ENCODE measurements around the gene POLE3. TPM values are rescaled to one million over a fixed set of nuclear protein-coding genes. Genes with fewer than 3 reads are reported as not detected.

Gene POLE3
- polyA plus RNA-seq, 1 experiment, result 45.3 TPM

GRCh38 chr9:113431191-113431590 lies 20.7 kb upstream of the POLE3 start:
- no peak overlapping the region for H3K27ac ChIP-seq (ENCODE audit: low read depth, low read length)
- ChIA-PET POLR2A (no interaction called here), CTCF (interaction anchor here (1.0 kb wide), 1 partner anchor 27 kb away, joined by 3 read pairs; no protein-coding TSS in a partner anchor)
- H3K9me3 ChIP-seq (ENCODE audit: control insufficient read depth, insufficient read depth, low read length), result no peaks in the 10 kb centered on the region
- H3K4me3 ChIP-seq (ENCODE audit: low read depth, low read length), result no peak overlapping the region
- no peak for TF ChIP-seq CTCF (IDR thresholded peaks at IDR 0.05; ENCODE audit: low read depth, low read length)
- DNase-seq (ENCODE audit: low read depth, low spot score), result no peak
- peaks cover 13% of the 10 kb centered on the region for H3K27me3 ChIP-seq (ENCODE audit: control insufficient read depth, insufficient read depth, low read length)

- H3K9me3 ChIP-seq (ENCODE audit: control insufficient read depth, insufficient read depth, low read length), result no peaks in the 10 kb centered on the region
- H3K27me3 ChIP-seq (ENCODE audit: control insufficient read depth, insufficient read depth, low read length), result peaks cover 35% of the 10 kb centered on the region
- ChIA-PET CTCF (interaction anchor here (1.3 kb wide), 1 partner anchor 230 kb away, joined by 9 read pairs; no protein-coding TSS in a partner anchor), POLR2A (interaction anchor here (0.9 kb wide), 1 partner anchor 18 kb away, joined by 4 read pairs; the partner anchor contains the start of genes C9orf43 and POLE3)
- no peak for DNase-seq (ENCODE audit: low read depth, low spot score)
- H3K4me3 ChIP-seq (ENCODE audit: low read depth, low read length), result no peak overlapping the region
- no peak overlapping the region for H3K27ac ChIP-seq (ENCODE audit: low read depth, low read length)
- TF ChIP-seq CTCF (IDR thresholded peaks at IDR 0.05; ENCODE audit: low read depth, low read length), result no peak
Measured at GRCh38 chr9:113428062-113428615, 17.7 kb upstream of the POLE3 start.

- POLR2A ChIA-PET, result interaction anchor here (0.9 kb wide), 1 partner anchor 17 kb away, joined by 4 read pairs; the partner anchor contains the start of genes C9orf43 and POLE3
- CTCF ChIA-PET, result interaction anchor here (1.3 to 1.7 kb wide), 2 partner anchors 228 to 230 kb away, joined by 4 to 9 read pairs; no protein-coding TSS in a partner anchor
- H3K4me3 ChIP-seq (ENCODE audit: low read depth, low read length), result no peak overlapping the region
- TF ChIP-seq CTCF (IDR thresholded peaks at IDR 0.05; ENCODE audit: low read depth, low read length), result no peak
- H3K27me3 ChIP-seq (ENCODE audit: control insufficient read depth, insufficient read depth, low read length), result peaks cover 39% of the 10 kb centered on the region
- H3K9me3 ChIP-seq (ENCODE audit: control insufficient read depth, insufficient read depth, low read length), result no peaks in the 10 kb centered on the region
- no peak for DNase-seq (ENCODE audit: low read depth, low spot score)
- H3K27ac ChIP-seq (ENCODE audit: low read depth, low read length), result no peak overlapping the region
Measured at GRCh38 chr9:113427629-113428028, 17.2 kb upstream of the POLE3 start.

- Histone ChIP-seq H3K4me3 (ENCODE audit: low read depth, low read length) (no peak overlapping the region), H3K27me3 (ENCODE audit: control insufficient read depth, insufficient read depth, low read length) (peaks cover 43% of the 10 kb centered on the region), H3K27ac (ENCODE audit: low read depth, low read length) (no peak overlapping the region), H3K9me3 (ENCODE audit: control insufficient read depth, insufficient read depth, low read length) (no peaks in the 10 kb centered on the region)
- no peak for TF ChIP-seq CTCF (IDR thresholded peaks at IDR 0.05; ENCODE audit: low read depth, low read length)
- DNase-seq (ENCODE audit: low read depth, low spot score), result no peak
- CTCF ChIA-PET, result interaction anchor here (1.0 to 1.7 kb wide), 3 partner anchors 165 to 231 kb away, joined by 3 to 9 read pairs (median 4); no protein-coding TSS in a partner anchor
- POLR2A ChIA-PET, result no interaction called here
Measured at GRCh38 chr9:113426701-113427100, 16.2 kb upstream of the POLE3 start.

GRCh38 chr9:113425072-113425471 lies 14.6 kb upstream of the POLE3 start:
- Histone ChIP-seq H3K4me3 (ENCODE audit: low read depth, low read length) (no peak overlapping the region), H3K9me3 (ENCODE audit: control insufficient read depth, insufficient read depth, low read length) (no peaks in the 10 kb centered on the region), H3K27ac (ENCODE audit: low read depth, low read length) (no peak overlapping the region), H3K27me3 (ENCODE audit: control insufficient read depth, insufficient read depth, low read length) (peaks cover 43% of the 10 kb centered on the region)
- TF ChIP-seq CTCF (IDR thresholded peaks at IDR 0.05; ENCODE audit: low read depth, low read length), result no peak
- CTCF ChIA-PET, result interaction anchor here (1.4 kb wide), 1 partner anchor 21 kb away, joined by 3 read pairs; no protein-coding TSS in a partner anchor
- POLR2A ChIA-PET, result interaction anchor here (1.2 kb wide), 1 partner anchor 15 kb away, joined by 4 read pairs; the partner anchor contains the start of genes C9orf43 and POLE3
- no peak for DNase-seq (ENCODE audit: low read depth, low spot score)

All from AG04450 (cell line).